Globus pallidus (tissue), 1 donor: ENCODE measurements around the gene GPD2.
A peak's percentile ranks its signal among the peaks of the same experiment; 100 is the strongest.
"Not testable (repeated sequence)": the region's sequence is repeated elsewhere in the genome, so short reads cannot be mapped to it uniquely, and the experiment has no call there.

Experiments
- DNase-seq: peaks from one replicate; pipeline ENCODE4 v3.0.0-alpha.2; 2015; ENCODE audit warnings: low spot score

Gene GPD2

DNA sequence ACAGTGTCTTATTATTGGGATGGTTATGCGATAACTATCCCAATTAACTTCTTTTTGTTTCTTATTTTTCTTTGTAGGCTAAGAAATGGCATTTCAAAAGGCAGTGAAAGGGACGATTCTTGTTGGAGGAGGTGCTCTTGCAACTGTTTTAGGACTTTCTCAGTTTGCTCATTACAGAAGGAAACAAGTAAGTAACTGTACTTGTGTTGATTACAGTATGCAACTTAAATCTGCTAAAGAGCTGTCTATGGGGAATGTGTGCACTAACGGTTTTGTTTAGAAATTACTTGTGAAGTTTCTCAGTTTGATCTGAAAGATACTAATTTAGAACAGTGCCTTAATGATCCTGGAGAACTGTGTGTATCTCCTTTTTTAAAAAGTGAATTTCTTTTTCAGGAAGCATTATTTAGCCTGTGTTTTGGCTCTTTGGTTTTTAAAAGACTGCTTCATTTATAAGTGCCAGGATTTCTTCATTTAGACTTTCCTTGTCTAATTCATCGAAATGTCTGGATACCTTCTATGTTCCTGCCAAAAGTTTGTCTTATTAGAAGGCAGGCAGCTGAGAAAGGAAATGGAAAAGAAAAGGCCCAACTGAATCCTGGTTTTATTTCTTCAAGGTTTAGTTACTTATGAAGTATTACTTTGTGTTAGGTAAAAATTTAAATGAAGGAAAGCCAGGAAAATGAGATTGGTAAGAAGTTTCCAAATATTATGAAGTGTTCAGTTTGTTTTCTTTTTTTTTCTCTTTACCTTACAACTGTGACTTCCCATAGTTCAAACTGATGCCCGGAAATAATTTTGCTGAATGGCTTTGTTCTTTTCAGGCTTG lies 40.1 kb downstream of the GPD2 start:
- peak; percentile 46 for DNase-seq

DNA sequence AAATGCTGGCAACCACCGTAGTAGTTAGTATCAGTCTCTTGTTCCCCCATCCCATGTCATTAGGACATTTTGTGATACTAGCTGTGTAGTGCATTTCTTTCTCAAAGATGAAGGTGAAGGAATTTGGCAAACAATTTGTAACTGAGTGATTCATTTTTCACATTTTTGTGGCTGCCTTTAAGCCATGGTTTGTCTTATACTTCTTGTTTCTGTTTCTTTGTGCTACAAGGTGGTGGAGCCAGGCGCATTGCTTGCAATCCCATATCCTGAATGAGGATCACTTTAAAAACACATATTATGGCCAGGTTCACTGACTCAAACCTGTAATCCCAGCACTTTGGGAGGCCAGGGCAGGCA lies 40.6 kb downstream of the GPD2 start:
- DNase-seq: peak; percentile 49

DNA sequence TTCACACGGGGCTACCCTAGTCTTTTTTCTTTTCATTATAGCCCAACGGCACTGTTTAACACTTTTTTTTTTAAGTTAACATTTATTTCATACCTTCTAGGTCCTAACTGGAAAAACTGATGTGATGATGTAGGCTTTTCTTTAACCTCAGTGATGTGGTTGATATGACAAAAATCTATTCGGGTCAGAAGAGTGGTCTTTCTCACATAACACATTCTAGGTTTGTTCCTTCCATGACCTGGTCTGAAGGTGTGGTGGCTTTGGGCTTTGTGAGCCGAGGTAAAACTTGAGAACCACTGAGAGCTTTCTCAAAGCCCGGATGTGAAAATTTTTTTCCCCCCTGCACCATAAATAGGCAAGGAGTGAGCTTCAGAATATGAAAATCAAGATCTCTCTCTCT lies 44.2 kb downstream of the GPD2 start:
- DNase-seq: no peak

DNA sequence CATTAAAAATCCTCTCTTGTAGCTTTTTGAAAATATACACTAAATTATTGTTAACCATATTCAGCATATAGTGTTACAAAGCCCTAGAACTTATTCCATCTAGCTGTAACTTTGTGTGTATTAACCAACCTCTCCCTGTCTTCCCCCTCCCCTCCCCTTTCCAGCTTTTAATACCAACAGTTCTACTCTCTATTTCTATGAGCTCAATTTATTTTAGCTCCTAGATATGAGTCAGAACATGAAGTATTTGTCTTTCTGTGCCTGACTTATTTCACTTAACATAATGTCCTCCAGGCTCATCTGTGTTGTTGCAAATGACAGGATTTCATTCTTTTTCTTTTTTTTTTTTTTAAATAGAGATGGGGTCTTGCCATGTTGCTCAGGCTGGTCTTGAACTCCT lies 45.1 kb downstream of the GPD2 start:
- no peak for DNase-seq

DNA sequence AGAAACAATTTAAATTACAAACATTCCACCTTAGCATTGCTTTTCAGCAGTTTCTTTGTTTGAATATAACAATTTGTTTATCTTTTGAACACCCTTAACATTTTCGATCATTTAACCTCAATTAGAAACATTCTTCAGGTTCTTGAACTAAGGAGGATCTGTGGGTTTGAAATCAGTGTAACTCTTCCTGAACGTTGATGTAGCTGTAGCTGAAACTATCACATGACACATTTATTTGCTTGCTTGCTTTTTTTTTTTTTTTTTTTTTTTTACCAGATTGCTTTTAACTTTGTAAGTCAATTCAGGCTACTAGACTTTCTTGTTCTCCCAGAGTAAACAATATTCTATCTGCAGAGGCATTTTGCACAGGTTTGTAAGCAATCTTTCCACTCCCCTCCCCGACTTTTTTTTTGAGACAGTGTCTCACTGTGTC lies 47.6 kb downstream of the GPD2 start:
- no peak for DNase-seq

DNA sequence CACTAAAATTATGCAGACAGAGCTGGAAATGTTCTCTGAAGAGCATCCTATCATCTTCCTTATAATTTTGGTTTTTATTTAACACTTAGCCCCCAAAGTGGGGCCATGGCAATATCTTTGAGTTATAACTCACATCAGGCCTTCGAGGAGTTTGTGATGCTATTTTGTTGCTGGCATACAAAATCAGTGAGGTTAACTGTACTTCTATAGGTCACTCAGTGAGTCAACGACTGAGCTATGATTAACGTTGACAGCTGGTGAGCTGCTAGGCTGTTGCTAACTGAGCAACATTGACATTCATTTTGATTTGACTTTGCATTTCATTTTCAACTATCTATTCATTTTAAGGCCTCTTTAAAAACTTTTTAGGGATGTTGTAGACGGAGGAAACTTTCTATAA lies 50.0 kb downstream of the GPD2 start:
- DNase-seq: no peak

DNA sequence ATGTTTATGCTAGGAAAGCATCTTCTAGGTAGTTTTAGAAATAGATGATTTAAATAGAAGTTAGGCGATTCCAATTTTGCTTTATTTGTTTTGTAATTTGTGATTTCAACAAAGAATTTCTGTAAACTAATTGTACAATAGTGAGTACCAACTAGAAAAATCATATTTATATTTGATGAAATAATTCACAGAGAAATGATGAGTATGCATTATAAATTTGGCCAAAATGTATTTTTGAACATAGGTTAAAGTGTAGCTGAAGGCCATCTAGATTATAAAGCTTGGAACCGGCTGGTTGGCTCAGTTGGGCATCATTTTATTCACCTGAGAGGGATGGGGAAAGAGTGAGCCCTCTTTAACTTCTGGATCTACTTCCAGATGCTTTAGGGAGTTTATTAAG lies 50.4 kb downstream of the GPD2 start:
- DNase-seq: no peak

DNA sequence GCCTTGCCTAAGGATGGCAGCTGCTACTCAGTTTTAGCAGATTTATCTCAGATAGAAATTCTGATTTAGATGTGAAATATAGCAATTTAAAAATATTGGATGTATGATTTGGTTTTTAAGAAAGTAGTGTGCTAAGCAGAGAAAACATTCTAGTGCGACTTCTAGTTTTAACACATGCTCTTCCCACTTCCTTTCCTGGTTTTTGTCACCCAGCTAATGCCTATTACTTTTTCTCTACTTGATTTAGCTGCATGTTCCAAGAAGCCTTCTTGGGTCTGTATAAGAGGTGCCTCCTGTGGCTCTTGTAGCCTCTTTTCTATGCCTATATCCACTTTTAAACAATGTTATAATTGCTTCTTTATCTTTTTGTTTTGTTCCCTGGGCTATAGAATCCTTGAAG lies 53.0 kb downstream of the GPD2 start:
- no peak for DNase-seq

DNA sequence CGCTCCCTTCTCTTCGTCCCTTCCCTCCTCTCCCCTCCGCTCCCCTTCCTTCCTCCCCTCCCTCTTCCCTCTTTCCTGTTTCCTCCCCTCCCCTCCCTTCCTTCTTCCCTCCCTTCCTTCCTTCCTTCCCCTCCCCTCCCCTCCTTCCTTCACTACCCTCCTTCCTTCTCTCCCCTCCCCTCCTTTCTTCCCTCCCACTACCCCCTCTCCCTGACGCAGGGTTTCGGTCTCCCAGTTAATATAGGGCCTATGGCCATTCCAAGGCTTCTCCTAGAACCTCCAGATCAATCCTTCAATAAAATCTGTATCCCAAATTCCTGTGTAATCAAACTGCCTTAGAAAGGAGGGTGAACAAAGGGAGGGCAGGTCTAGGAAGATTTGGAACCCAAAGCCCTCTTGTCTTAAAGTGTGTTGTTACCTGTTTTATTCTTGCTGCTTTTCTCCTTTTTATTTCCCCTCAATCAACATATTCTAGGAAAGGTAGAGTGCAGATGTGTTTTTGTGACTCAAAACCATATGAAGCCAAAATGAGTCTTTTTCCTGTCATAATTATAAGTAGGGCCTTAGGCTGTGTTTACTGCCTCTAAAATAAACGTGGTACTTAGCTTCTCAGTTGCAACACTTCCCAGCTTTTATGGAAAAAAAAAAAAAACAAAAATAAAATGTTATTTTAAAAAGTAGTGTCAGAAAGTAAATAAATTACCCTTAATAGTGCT lies 53.7 kb downstream of the GPD2 start:
- DNase-seq: no peak

DNA sequence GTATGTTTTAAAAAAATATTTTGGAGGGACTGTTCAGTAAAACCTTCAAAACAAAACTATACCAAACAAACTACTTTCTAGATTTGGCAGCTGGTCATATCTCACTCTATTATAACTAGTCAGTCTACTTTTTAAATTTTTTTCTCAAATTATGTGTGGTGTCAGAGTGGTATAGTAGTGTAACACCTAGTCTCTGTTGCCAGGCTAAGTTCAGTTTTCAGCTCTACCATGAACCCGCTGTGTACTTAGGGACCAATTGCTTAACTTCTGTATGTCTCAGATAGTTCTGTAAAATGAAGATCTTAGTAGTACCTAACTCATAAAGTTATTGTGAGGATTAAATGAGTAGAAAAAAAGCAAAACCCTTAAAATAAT lies 54.3 kb downstream of the GPD2 start:
- no peak for DNase-seq

DNA sequence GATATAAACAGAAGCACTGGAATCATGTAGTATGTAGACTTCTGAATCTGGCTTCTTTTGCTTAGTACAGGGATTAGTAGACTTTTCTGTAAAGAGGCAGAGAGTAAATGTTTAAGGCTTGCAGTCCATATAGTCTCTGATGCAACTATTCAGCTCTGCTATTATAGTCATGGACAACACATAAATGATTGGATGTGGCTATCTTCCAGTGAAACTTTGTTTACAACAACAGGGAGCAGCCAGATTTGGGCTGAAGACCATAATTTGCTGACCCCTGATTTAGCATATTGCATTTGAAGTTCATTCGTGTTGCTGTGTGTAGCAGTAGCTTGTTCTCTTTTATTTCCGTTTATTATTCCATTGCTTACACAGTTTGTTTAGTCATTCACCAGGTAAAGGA lies 55.0 kb downstream of the GPD2 start:
- DNase-seq: no peak

DNA sequence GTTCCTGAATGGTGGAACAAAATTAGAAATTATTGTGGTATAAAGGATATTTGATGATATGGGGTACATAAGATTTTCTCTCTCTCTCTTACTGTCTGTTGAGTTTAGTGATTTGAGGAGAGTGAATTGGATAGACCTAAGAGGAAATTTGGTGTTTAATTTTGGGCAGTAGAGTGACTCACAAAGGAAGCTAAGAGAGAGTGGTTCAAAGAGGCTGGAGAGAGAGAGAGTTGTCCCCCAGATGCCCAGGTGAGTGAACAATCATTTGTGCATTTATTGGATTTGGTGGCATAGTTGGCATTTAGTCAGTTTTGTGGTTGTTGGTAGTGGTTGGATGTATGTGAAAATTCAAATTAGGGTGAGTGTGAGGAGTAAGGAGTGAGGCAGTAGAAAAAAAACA lies 56.8 kb downstream of the GPD2 start:
- no peak for DNase-seq

DNA sequence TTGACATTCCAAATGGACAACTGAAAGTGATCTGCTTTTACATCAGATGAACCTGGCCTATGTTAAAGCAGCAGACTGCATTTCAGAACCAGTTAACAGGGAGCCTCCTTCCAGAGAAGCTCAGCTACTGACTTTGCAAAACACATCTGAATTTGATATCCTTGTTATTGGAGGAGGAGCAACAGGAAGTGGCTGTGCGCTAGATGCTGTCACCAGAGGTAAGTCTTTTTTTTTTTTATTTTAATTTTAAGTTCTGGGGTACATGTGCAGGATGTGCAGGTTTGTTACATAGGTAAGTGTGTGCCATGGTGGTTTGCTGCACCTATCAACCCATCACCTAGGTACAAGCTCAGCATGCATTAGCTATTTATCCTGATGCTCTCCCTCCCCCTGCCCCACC lies 59.8 kb downstream of the GPD2 start:
- DNase-seq: not testable (repeated sequence)

DNA sequence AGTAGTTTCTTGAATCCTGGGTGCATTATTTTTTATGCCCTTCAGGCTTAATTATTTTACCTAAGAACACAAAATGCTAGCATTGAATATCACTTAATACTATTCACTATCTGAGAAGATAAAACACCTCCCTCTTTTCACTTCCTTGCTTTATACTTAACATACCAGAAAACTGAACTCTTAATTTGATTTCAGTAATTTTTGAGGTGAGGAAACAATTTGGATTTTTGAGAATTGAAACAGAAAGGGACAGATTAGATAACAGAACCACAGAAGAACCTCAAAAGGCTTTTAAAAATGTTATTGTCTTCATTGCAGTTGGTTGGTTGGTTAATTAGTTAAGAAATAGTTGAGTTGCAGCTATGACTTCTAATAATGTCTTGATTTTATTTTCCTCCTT lies 69.5 kb downstream of the GPD2 start:
- no peak for DNase-seq

DNA sequence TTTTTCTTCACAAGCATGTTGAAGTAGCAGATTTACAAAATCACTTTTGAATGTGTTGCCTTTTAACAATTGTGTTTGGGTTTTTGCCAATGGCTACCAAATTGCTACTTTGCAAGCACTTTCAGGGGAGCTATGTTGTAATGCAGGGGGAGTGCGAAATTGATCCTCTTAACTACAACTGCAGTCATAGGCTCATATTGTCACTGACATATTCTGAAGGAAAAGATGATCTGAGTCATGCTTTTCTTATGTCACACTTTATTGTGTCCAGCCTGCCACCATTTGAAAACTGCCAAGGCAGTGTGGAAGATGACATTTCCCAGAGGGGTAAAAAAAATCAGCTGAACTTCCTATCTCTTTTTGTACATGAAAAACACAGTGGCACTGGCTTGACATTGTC lies 74.9 kb downstream of the GPD2 start:
- peak; percentile 10 for DNase-seq

DNA sequence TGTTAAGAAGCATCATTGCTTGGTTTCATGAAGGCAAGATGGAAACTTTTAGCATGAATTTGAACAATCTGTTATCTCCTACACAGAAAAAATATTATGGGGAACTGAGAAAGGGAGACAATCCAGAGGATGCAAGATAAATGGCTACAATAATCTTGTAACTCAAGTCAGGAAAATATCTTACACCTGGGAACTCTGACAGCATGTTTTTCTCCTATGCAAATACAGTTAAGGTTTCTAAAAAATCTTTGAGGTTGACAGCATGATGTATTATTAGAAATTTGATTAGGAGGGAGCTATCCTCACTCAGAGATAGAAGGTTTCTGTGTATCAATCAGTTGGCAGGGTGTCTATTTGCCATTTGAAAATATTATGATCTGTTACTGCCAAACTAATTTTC lies 75.6 kb downstream of the GPD2 start:
- no peak for DNase-seq

DNA sequence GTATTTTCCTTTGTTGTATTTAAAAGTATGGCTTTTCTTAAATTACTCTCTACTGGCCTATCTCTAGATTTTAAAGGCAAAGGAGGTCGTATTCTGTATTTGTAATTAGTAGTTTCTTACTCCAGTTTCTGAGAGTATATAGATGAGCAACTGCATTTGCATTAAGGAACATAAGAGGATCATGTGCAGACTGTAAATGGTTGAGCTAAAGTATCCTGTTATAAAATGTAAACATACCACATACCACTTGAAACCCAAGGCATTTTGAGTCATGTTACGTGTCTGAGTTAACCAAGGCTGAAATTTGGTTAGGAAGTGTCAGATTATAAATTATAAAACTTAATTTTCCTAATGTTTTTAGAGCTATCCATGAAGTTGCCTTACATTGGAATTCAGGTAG lies 76.3 kb downstream of the GPD2 start:
- no peak for DNase-seq

DNA sequence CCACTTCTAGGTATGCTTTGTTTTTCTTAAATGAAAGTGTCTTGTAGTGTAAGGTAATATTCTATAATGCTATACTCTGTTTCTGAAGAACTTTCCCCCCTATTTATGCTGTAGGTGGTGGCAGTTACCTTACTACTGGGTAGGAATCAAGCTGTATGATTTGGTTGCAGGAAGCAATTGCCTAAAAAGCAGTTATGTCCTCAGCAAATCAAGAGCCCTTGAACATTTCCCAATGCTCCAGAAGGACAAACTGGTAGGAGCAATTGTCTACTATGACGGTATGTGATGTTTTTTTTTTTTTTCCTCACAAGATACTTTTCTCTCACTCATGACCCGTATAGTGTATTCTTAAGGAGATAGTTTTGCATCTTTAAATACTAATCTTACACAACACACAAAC lies 77.0 kb downstream of the GPD2 start:
- DNase-seq: no peak

DNA sequence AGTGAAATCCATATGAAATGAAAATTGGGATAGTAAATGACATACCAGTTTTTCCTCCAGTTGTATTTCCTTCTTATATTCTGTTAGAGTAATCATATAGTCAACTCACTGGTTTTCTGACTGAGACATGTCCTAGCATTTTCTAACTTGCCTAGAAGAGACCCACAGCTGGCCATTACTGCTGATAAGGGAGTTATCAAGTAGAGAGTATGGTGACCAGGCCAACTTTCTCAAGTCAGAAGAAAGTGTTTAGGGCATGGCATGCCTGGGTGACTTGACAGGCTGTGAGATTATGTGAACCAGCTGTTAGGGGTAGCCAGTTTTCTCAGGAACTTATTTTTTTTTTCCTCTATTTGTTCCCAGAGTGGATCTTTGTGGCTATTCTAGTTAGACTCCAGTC lies 81.2 kb downstream of the GPD2 start:
- no peak for DNase-seq

DNA sequence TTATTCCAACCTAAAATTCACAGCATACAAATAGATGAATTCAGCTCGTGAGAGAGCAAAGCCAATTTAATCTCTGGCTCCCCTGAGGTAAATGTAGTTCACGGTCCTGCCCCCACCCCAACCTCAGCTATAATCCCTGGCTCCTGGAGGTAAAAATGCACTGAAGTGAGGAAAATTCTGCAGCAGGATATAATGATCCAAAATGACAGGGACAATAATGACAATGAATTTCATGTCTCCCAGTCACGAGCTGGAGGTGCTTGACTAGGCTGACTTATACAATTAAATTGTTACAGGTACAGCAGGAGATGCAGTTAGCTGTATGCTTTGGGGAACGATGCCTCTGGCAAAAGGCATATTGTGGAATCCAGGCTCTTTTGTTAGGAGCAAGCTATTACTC lies 82.0 kb downstream of the GPD2 start:
- no peak for DNase-seq

DNA sequence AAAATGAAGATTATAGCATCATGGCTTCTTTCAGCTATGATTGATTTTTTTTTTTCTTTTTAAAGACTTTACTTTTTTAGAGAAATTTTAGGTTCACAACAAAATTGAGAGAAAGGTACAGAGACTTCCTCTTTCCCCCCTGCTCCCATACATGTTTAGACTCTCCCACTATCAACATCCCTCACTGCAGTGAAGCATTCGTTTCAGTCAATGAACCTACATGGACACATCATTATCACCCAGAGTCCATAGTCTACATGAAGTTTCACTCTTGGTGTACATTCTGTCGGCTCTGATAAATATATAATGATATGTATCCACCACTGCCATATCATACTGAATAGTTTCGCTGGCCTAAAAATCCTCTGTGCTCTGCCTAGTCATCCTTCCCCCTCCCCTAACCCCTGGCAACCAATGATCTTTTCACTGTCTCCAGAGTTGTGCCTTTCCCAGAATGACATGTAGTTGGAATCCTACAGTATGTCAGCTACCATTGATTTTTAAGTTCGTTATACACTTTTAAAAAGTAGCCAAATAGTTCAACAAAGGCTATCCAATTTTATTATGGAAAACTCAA lies 86.8 kb downstream of the GPD2 start:
- no peak for DNase-seq

DNA sequence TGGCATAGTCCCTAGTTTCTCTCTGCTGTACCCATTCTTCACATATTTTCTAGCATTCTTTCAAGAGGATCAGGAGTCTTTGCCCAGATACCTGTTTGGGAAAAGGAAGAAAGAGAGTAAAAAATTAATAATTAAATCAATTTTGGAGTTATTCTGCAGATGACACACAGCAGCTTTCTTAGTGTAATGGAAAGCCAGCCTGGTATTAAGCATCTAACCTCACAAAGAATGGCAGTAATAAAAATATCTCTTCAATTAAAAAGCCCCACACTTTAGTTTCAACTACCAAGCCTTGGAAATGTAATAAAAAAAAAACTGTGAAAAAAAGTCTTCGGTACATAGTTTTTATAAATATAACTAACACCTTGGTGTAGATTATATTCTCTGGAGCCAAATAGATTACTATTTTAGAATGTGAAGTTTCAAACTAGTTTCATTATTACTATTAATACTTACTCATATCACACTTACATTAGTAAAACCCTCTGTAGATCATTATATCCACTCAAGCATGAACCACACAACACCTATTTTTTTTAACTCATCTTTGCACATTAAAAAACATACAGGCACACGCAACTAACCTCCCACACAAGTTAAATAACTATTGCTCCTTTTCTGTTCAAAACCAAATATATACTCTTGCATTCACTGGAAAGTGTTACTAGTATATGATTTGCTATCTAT lies 90.9 kb downstream of the GPD2 start:
- no peak for DNase-seq

DNA sequence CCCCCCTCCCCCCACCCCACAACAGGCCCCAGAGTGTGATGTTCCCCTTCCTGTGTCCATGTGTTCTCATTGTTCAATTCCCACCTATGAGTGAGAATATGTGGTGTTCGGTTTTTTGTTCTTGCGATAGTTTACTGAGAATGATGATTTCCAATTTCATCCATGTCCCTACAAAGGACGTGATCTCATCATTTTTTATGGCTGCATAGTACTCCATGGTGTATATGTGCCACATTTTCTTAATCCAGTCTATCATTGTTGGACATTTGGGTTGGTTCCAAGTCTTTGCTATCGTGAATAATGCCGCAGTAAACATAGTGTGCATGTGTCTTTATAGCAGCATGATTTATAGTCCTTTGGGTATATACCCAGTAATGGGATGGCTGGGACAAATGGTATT lies 92.4 kb downstream of the GPD2 start:
- DNase-seq: not testable (repeated sequence)
